ENCODE data around the gene C11orf65.

Gene C11orf65

GRCh38 chr11:108338750-108339149 is 128.6 kb downstream of the C11orf65 start:
- no peak for TF ChIP-seq CTCF (conservative IDR thresholded peaks at IDR 0.05)
- no peak overlapping the region for H3K27ac ChIP-seq

- no peak overlapping the region for H3K27ac ChIP-seq
- TF ChIP-seq CTCF (conservative IDR thresholded peaks at IDR 0.05), result no peak
These were observed 133.9 kb downstream of the C11orf65 start for GRCh38 chr11:108333403-108333899.

Measured in VCaP (cell line).